Sigmoid colon (tissue), 4 donors: ENCODE measurements around the gene SLC39A7.

ENCODE experiments used
- CTCF ChIP-seq, 4 experiments: fragments of 450-650 bp in 3 of 4; fragments of 200-600 bp in 1 of 4; IDR thresholded peaks; one replicate each; pipeline ENCODE4 v1.5.1; 2016 to 2019; ENCODE audit warnings: antibody characterized with exemption in 4 of 4, mild to moderate bottlenecking in 3 of 4, moderate library complexity in 2 of 4
- EP300 ChIP-seq, 4 donors: sonication (generic); formaldehyde crosslinking; IDR thresholded peaks; one replicate each; pipeline ENCODE4 v1.6.1; 2017; ENCODE audit warnings: antibody characterized with exemption in 4 of 4
- POLR2A ChIP-seq, 2 donors: fragments of 450-650 bp; IDR thresholded peaks; one replicate each; pipeline ENCODE4 v1.6.1; 2016; ENCODE audit warnings: antibody characterized with exemption in 2 of 2, mild to moderate bottlenecking in 2 of 2, moderate library complexity in 2 of 2
- POLR2AphosphoS5 ChIP-seq, 4 donors: sonication (generic); formaldehyde crosslinking; IDR thresholded peaks; one replicate each; pipeline ENCODE4 v1.6.1; 2017; ENCODE audit warnings: antibody characterized with exemption in 4 of 4

DNA sequence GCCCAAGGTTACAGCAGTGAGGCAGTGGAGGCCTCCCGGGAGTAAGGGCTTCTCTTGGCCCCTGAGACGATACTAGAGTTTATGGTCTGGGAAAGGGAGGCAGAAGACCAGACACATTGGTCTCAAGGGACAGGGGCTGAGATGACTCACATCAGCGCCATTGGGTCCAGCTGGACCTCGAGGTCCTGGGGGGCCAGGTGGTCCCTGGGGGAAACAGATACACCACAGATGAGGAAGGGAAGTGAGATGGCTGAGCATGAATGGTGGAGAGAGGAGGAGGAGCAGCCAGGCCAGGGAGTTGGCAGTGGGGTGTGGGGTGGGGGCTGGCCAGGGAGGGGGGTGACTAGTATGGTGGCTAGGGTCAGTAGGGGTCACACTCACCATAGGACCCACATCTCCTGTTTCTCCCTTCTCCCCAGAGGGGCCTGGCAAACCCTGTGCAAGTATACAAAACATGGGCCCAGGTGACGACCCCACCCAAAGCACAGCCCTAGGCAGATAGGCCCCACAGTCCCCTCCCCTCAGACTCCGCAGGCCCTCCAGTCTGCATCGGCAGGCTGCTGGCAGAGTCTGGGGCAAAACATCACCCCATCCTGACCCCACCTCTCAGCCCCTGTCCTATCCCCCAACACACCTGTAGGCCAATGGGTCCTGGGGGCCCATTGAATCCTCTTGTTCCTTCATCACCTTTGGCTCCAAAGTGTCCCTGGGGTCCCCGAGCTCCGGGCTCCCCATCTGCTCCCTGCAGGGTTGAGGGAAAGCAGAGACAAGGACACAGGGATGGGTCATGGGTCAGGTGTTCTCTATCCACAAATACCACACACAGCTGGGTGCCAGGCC is 30.3 kb upstream of the SLC39A7 start:
- no peak for TF ChIP-seq CTCF (IDR thresholded peaks at IDR 0.05)
- no peak for TF ChIP-seq POLR2A (IDR thresholded peaks at IDR 0.05)
- TF ChIP-seq POLR2AphosphoS5 (IDR thresholded peaks at IDR 0.05), result no peak
- TF ChIP-seq EP300 (IDR thresholded peaks at IDR 0.05), result no peak
